Endodermal cell (in vitro differentiated cells): ENCODE results near the gene CPED1. TPM values are rescaled to one million over a fixed set of nuclear protein-coding genes. Genes with fewer than 3 reads are reported as not detected.

Experiments used
- DNase-seq: peaks from one replicate; pipeline ENCODE4 v3.0.0-alpha.2; 2017
- H3K27ac ChIP-seq: 2 replicates; pipeline ENCODE4 v1.5.1; 2013; ENCODE audit warnings: mild to moderate bottlenecking, low read depth, low read length, moderate library complexity
- H3K27me3 ChIP-seq: 2 replicates; pipeline ENCODE4 v1.6.1; 2013; ENCODE audit warnings: mild to moderate bottlenecking, low read length, moderate library complexity; ENCODE audit not compliant: insufficient read depth, control insufficient read depth, poor library complexity, severe bottlenecking
- H3K36me3 ChIP-seq: 2 replicates; pipeline ENCODE4 v1.7.0; 2013; ENCODE audit warnings: mild to moderate bottlenecking, low read length, moderate library complexity; ENCODE audit not compliant: control insufficient read depth, insufficient read depth
- H3K4me1 ChIP-seq: one replicate; pipeline ENCODE4 v1.7.0; 2013; ENCODE audit warnings: low read length; ENCODE audit not compliant: control insufficient read depth, insufficient read depth
- H3K4me3 ChIP-seq: 2 replicates; pipeline ENCODE4 v1.5.1; 2013; ENCODE audit warnings: mild to moderate bottlenecking, low read length, moderate library complexity
- H3K9ac ChIP-seq: 2 replicates; pipeline ENCODE4 v1.6.1; 2013; ENCODE audit warnings: mild to moderate bottlenecking, low read length, moderate library complexity; ENCODE audit not compliant: poor library complexity, severe bottlenecking; ENCODE audit errors: extremely low read depth
- H3K9me3 ChIP-seq: 2 replicates; pipeline ENCODE4 v1.6.1; 2013; ENCODE audit warnings: mild to moderate bottlenecking, low read length, moderate library complexity; ENCODE audit not compliant: control insufficient read depth
- H3K27ac Mint-ChIP-seq: 2 replicates; pipeline ENCODE4 v1.8.0; 2020; ENCODE audit warnings: mixed read lengths
- H3K27me3 Mint-ChIP-seq: 2 replicates; pipeline ENCODE4 v1.8.0; 2021; ENCODE audit warnings: mild to moderate bottlenecking, mixed read lengths; ENCODE audit not compliant: insufficient read depth
- H3K36me3 Mint-ChIP-seq: 2 replicates; pipeline ENCODE4 v1.8.0; 2020; ENCODE audit warnings: low read depth, mixed read lengths
- H3K4me1 Mint-ChIP-seq: 2 replicates; pipeline ENCODE4 v1.8.0; 2020; ENCODE audit warnings: mixed read lengths
- H3K4me3 Mint-ChIP-seq: 2 replicates; pipeline ENCODE4 v1.8.0; 2020; ENCODE audit warnings: mild to moderate bottlenecking, moderate library complexity, mixed read lengths
- H3K9me3 Mint-ChIP-seq: 2 replicates; pipeline ENCODE4 v1.8.0; 2020; ENCODE audit warnings: mild to moderate bottlenecking, mixed read lengths
- CTCF ChIP-seq: fragments of 200-600 bp; sonication (generic); conservative IDR thresholded peaks from 2 replicates; pipeline ENCODE4 v1.5.0; 2021; ENCODE audit warnings: antibody characterized with exemption, mild to moderate bottlenecking
- WGBS, 2 experiments: methylation state at CpG; one replicate each; pipeline versions ENCODE4 v1.1.5 to v1.1.7; 2013; ENCODE audit warnings: missing lambda C conversion rate in 2 of 2, mixed read lengths in 1 of 2; ENCODE audit not compliant: insufficient coverage in 1 of 2, insufficient read length in 1 of 2; 5-methylcytosine and 5-hydroxymethylcytosine counted together
- total RNA-seq, 2 donors: library from RNA; stranded (reverse); fragmentation: NEBNext Ultra II Directional in 1 of 2; extraction: Animal tissue kit (Norgen Biotek cat#: 25700) in 1 of 2; gene quantifications; 2 replicates in 1 of 2; 3 replicates in 1 of 2; pipeline ENCODE4 v1.2.1, GENCODE V29; 2021

CPED1 gene
- total RNA-seq, 2 donors from 2014 or later: 1.1 TPM; not detected in 1

- no peak overlapping the region for H3K27ac ChIP-seq
- Mint-ChIP-seq H3K9me3 (no peaks in the 10 kb centered on the region), H3K4me3 (no peak overlapping the region), H3K27ac (no peak overlapping the region), H3K27me3 (peaks cover 53% of the 10 kb centered on the region), H3K36me3 (no peaks in the 10 kb centered on the region), H3K4me1 (peaks cover 14% of the 10 kb centered on the region)
- 74 to 94% methylated on average over 5 of the region's 5 CpGs for WGBS, 2 experiments
- no peak overlapping the region for H3K4me3 ChIP-seq
- H3K9ac ChIP-seq: no peak overlapping the region
- no peak for DNase-seq
- H3K4me1 ChIP-seq: no peaks in the 10 kb centered on the region
- peaks cover 51% of the 10 kb centered on the region for H3K27me3 ChIP-seq
- TF ChIP-seq CTCF: no peak
- H3K9me3 ChIP-seq: no peaks in the 10 kb centered on the region
- H3K36me3 ChIP-seq: no peaks in the 10 kb centered on the region
Measured at GRCh38 chr7:121331574-121331973, 343.1 kb downstream of the CPED1 start.

GRCh38 chr7:121334376-121334775 lies 345.9 kb downstream of the CPED1 start:
- Mint-ChIP-seq H3K9me3 (no peaks in the 10 kb centered on the region), H3K36me3 (no peaks in the 10 kb centered on the region), H3K4me1 (peaks cover 6% of the 10 kb centered on the region), H3K4me3 (no peak overlapping the region), H3K27ac (no peak overlapping the region), H3K27me3 (peaks cover 32% of the 10 kb centered on the region)
- Histone ChIP-seq H3K9ac (no peak overlapping the region), H3K4me1 (no peaks in the 10 kb centered on the region), H3K27me3 (peaks cover 32% of the 10 kb centered on the region), H3K27ac (no peak overlapping the region), H3K4me3 (no peak overlapping the region), H3K9me3 (no peaks in the 10 kb centered on the region), H3K36me3 (no peaks in the 10 kb centered on the region)
- WGBS, 2 experiments: 98 to 100% methylated on average over 2 to 4 of the region's 4 CpGs
- TF ChIP-seq CTCF: no peak
- no peak for DNase-seq

GRCh38 chr7:121334875-121335648 lies 346.6 kb downstream of the CPED1 start:
- 90 to 97% methylated on average over 6 to 10 of the region's 10 CpGs for WGBS, 2 experiments
- Mint-ChIP-seq H3K27me3 (peaks cover 25% of the 10 kb centered on the region), H3K36me3 (no peaks in the 10 kb centered on the region), H3K4me3 (no peak overlapping the region), H3K9me3 (no peaks in the 10 kb centered on the region), H3K4me1 (peaks cover 5% of the 10 kb centered on the region), H3K27ac (no peak overlapping the region)
- Histone ChIP-seq H3K27ac (no peak overlapping the region), H3K9ac (no peak overlapping the region), H3K36me3 (no peaks in the 10 kb centered on the region), H3K4me1 (no peaks in the 10 kb centered on the region), H3K27me3 (peaks cover 25% of the 10 kb centered on the region), H3K4me3 (no peak overlapping the region), H3K9me3 (no peaks in the 10 kb centered on the region)
- no peak for DNase-seq
- no peak for TF ChIP-seq CTCF
